ENCODE measurements around the gene FOXB2.
A peak's percentile ranks its signal among the peaks of the same experiment; 100 is the strongest.

The FOXB2 gene

DNA sequence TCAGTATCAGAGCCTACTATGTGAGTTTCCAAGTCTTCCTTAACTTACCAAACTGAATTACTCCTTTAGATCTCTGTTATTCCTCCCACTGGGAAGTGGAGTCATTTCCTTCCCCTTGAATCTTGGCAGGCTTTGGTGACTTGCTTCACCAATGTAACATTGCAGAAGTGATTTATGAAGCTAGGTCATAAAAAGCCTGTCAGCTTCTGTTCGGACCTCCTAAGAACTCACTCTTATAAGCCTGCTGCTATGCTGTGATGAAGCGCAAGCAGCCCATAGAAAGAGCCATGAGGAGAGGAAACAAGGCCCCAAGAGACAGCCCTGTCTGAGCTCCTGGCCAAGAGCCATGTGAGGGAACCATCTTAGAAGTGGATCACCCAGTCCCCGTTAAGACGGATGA lies 14.2 kb upstream of the FOXB2 start:
- Histone ChIP-seq H3K27me3 (ENCODE audit: control insufficient read depth, insufficient read depth, low read length) (no peaks in the 10 kb centered on the region), H3K4me3 (ENCODE audit: low read length) (no peak overlapping the region), H3K36me3 (ENCODE audit: control insufficient read depth, insufficient read depth, low read length) (no peaks in the 10 kb centered on the region), H3K4me1 (ENCODE audit: control insufficient read depth, insufficient read depth, low read length) (no peaks in the 10 kb centered on the region), H3K27ac (ENCODE audit: low read depth, low read length) (no peak overlapping the region), H3K9ac (ENCODE audit: low read length) (no peak overlapping the region)

DNA sequence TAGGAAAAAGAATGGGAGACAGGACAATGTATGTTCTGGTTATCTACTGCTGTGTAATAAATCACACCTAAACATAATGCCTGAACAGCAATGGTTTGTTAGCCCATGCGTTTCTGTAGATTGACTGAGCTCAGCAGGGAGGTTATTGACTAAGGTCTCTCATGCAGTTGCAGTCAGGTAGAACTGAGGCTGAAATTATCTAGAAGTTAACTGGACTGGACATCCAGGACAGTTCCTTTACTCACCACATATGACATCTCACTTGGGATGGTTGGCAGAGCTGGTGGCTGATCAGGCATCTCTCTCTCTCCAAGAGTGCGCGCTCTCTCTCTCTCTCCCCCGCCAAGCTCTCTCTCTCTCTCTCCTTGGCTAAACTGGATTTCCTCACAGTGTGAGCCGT lies 8.9 kb upstream of the FOXB2 start:
- Histone ChIP-seq H3K27me3 (ENCODE audit: control insufficient read depth, insufficient read depth, low read length) (peaks cover 37% of the 10 kb centered on the region), H3K4me1 (ENCODE audit: control insufficient read depth, insufficient read depth, low read length) (peaks cover 2% of the 10 kb centered on the region), H3K4me3 (ENCODE audit: low read length) (no peak overlapping the region), H3K27ac (ENCODE audit: low read depth, low read length) (no peak overlapping the region), H3K9ac (ENCODE audit: low read length) (no peak overlapping the region), H3K36me3 (ENCODE audit: control insufficient read depth, insufficient read depth, low read length) (no peaks in the 10 kb centered on the region)

DNA sequence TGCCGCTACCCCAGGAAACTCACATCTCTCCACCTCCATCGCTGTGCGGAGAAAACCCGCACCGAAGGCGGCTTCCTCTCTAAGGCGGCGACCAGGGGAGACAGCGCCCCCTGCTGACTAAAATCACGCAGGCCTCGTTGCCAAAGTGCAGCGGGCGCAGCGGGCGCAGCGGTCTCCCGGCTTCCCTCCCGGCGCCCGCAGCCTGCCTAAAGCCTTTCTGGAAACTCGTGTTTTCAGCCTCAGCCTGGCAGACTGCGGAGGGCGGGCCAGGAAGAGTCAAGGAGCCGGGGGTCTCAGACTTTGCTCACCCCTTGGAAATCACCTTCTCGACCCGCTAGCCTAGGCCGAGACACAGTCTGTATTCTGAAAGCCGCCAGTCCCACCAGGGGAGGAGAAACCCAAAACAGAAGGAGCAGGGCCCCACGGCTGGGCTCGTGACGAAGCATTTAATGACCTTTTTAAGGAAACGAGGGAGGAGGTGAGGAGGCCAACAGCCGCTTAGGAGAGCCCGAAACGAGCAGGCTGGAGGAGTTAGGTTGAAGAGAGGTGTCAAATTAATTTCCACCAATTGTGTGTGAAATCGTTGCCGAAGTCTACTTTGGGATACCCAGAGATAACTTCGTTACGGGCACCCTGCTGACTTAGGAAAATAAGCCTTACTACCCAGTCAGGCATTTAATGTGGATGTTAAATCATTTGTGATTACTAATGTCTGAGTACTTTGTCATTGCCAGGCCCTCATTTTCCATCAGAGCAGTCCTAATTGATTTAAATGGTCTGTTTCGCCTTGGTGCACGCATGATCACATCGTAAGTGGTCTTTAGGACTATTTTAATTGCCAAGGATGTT lies 7.3 kb upstream of the FOXB2 start:
- Histone ChIP-seq H3K4me1 (ENCODE audit: control insufficient read depth, insufficient read depth, low read length) (peaks cover 2% of the 10 kb centered on the region), H3K9ac (ENCODE audit: low read length) (no peak overlapping the region), H3K4me3 (ENCODE audit: low read length) (peak overlapping the region; percentile 26), H3K36me3 (ENCODE audit: control insufficient read depth, insufficient read depth, low read length) (no peaks in the 10 kb centered on the region), H3K27ac (ENCODE audit: low read depth, low read length) (no peak overlapping the region), H3K27me3 (ENCODE audit: control insufficient read depth, insufficient read depth, low read length) (peaks cover 54% of the 10 kb centered on the region)

DNA sequence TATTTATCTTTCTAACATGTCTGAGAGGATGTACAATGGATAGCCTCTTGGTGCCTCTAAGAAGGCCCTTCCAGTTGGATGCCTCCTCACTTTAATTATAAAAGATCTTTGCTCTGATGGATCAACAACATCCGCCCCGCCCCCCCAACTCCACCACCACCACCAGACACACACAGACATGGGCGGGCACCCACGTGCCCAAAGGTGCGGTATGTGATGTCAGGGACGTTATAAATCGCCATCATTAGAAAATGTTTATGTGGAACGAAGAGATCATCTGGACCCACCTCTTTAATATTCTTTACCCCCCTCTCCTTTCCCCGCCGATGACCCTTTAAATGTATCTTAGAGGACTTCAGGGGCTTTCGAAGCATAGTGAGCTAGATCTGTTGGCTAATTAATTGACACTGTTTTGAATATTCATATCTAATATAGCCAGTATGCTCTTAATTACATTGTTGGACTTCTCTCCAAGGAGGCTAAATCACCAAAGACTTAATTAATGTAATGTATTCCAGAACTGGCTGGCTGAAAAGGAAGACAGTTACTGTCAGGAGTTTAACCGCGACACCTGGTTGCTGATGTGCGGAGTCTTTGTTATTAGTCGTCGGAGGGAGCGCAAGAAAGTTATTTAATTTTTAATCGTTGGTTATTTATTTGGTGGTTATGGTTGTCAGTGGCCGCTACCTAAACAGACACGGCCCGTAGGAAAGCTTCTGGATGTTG lies 6.1 kb upstream of the FOXB2 start:
- H3K4me1 ChIP-seq (ENCODE audit: control insufficient read depth, insufficient read depth, low read length): peaks cover 2% of the 10 kb centered on the region
- no peak overlapping the region for H3K4me3 ChIP-seq (ENCODE audit: low read length)
- H3K27ac ChIP-seq (ENCODE audit: low read depth, low read length): no peak overlapping the region
- no peak overlapping the region for H3K9ac ChIP-seq (ENCODE audit: low read length)
- H3K36me3 ChIP-seq (ENCODE audit: control insufficient read depth, insufficient read depth, low read length): no peaks in the 10 kb centered on the region
- H3K27me3 ChIP-seq (ENCODE audit: control insufficient read depth, insufficient read depth, low read length): peaks cover 65% of the 10 kb centered on the region

DNA sequence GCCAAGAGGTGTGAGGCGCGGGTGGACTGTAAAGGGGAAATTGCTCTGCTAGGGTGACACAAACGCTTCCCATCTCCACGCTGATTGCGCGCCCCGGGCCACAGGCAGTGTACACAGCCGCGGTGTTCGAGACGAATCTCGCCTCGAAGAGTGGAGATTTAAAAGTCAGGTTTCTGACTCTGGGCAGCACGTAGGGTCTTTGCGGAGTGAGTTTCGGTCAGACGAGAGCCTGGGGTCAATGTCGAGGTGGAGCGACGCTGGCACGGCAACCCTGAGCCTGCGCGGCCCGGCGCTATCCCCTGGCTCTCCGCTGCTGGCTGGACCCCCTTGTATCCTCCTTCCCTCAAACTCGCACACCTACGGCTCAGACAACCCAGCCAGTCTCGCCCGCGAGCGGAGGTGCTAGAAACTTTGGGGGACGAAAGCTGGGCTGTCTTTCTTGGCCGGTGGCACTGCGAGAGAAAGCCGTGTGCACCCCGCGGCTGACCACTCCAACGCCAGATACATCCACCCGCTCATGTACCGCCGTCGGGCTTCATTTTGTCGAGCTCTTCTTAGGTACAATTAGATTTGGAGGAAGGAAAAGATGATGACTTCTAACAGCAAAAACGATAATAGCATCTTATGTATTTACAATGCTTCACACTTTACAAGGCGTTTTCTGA lies 5.4 kb upstream of the FOXB2 start:
- Histone ChIP-seq H3K4me1 (ENCODE audit: control insufficient read depth, insufficient read depth, low read length) (peaks cover 2% of the 10 kb centered on the region), H3K9ac (ENCODE audit: low read length) (no peak overlapping the region)

DNA sequence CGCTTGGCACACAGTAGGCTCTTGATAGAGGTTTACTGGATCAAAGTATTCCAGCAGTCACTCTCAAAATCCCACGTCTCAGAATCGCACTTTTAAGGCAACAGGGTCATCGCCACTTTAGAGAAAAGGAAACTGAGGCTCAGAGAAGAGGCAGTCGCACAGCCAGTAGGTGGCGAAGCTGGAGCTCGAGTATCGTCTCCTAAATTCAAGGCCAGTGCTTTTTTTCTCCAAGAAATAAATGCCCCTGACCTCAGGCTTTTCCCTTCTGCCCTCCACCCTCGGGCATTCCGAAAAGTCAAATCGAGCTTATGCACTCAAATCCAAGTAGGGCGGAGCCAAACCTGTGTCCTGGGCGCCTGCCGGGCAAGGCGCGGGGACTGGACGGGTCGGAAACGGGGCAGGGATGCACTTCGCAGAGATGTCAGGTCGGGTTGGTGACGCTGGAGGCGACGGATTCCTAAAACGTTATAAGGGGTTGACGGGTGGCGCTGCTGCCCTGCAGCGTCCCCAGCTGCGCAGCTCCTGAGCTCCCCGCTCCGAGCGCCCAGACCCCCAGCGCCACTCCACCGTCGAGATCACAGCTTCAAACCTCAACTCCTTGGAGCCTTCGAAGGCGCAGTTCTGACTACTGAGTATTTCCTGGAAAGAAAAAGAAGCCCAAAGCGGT lies 4.7 kb upstream of the FOXB2 start:
- Histone ChIP-seq H3K36me3 (ENCODE audit: control insufficient read depth, insufficient read depth, low read length) (no peaks in the 10 kb centered on the region), H3K9ac (ENCODE audit: low read length) (no peak overlapping the region), H3K4me1 (ENCODE audit: control insufficient read depth, insufficient read depth, low read length) (peaks cover 2% of the 10 kb centered on the region), H3K4me3 (ENCODE audit: low read length) (no peak overlapping the region), H3K27me3 (ENCODE audit: control insufficient read depth, insufficient read depth, low read length) (peaks cover 78% of the 10 kb centered on the region), H3K27ac (ENCODE audit: low read depth, low read length) (no peak overlapping the region)

More for the DNA sequence above, 5.4 kb upstream of the FOXB2 start:
- no peaks in the 10 kb centered on the region for H3K36me3 ChIP-seq (ENCODE audit: control insufficient read depth, insufficient read depth, low read length)
- no peak overlapping the region for H3K27ac ChIP-seq (ENCODE audit: low read depth, low read length)
- no peak overlapping the region for H3K4me3 ChIP-seq (ENCODE audit: low read length)
- peaks cover 71% of the 10 kb centered on the region for H3K27me3 ChIP-seq (ENCODE audit: control insufficient read depth, insufficient read depth, low read length)

DNA sequence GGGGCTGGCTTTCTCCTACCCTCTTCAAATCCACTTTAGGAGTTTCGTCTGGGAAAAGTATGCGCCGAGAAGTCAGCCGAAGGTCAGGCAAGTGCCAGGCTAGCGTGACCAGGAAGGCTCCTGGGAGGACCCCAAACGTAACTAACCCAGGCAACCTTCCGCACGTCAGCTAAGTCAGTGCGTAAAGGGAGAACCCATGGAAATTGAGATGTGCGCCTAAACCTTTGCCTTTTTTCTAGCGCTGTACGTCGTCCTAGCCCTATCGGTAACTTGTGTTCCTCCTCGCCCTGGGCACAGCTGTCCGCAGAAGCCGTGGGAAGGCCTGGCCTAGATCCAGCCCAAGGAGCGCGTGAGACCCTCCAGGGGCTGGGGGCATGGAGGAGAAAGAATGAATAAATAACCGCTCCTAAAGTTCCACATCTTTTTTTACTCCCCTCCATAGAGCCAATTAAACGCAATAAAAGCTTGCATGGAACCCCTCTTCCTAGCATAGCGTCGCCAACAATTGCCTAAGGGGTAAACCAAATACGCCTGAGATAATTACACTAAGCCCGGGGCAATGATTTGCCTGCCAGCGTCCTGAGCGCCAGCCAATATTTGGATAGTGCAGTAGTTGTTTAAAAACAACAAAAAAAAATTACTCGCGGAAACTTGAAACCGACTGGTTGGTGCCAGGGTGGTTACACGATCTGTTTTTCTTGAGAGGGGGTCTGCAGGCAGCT lies 4.0 kb upstream of the FOXB2 start:
- Histone ChIP-seq H3K36me3 (ENCODE audit: control insufficient read depth, insufficient read depth, low read length) (no peaks in the 10 kb centered on the region), H3K4me1 (ENCODE audit: control insufficient read depth, insufficient read depth, low read length) (peaks cover 2% of the 10 kb centered on the region), H3K4me3 (ENCODE audit: low read length) (no peak overlapping the region), H3K27ac (ENCODE audit: low read depth, low read length) (no peak overlapping the region), H3K27me3 (ENCODE audit: control insufficient read depth, insufficient read depth, low read length) (peaks cover 81% of the 10 kb centered on the region), H3K9ac (ENCODE audit: low read length) (no peak overlapping the region)

DNA sequence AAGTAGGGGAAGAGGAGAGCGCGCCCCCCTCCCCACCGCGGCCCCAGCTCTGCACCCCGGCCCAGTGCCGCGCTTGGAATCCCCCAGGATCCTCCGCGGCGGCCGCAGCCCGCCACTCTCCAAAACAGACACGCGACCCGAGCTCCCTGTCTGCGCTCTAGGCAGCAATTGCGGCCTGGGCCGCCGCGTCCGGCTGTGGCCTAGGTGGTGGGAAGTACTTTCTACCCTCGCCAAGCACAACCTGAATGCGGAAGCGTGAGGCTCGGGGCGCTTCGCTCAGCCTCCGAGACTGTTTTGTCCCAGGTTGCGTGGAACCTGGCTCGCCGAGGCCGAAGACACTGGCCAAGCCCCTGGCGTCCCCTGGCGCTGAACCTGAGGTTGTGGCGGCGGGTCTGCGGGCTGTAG lies 3.3 kb upstream of the FOXB2 start:
- H3K9ac ChIP-seq (ENCODE audit: low read length): no peak overlapping the region
- H3K27me3 ChIP-seq (ENCODE audit: control insufficient read depth, insufficient read depth, low read length): peaks cover 82% of the 10 kb centered on the region
- no peaks in the 10 kb centered on the region for H3K36me3 ChIP-seq (ENCODE audit: control insufficient read depth, insufficient read depth, low read length)
- no peak overlapping the region for H3K27ac ChIP-seq (ENCODE audit: low read depth, low read length)
- peak overlapping the region; percentile 7 for H3K4me3 ChIP-seq (ENCODE audit: low read length)
- peaks cover 2% of the 10 kb centered on the region for H3K4me1 ChIP-seq (ENCODE audit: control insufficient read depth, insufficient read depth, low read length)

DNA sequence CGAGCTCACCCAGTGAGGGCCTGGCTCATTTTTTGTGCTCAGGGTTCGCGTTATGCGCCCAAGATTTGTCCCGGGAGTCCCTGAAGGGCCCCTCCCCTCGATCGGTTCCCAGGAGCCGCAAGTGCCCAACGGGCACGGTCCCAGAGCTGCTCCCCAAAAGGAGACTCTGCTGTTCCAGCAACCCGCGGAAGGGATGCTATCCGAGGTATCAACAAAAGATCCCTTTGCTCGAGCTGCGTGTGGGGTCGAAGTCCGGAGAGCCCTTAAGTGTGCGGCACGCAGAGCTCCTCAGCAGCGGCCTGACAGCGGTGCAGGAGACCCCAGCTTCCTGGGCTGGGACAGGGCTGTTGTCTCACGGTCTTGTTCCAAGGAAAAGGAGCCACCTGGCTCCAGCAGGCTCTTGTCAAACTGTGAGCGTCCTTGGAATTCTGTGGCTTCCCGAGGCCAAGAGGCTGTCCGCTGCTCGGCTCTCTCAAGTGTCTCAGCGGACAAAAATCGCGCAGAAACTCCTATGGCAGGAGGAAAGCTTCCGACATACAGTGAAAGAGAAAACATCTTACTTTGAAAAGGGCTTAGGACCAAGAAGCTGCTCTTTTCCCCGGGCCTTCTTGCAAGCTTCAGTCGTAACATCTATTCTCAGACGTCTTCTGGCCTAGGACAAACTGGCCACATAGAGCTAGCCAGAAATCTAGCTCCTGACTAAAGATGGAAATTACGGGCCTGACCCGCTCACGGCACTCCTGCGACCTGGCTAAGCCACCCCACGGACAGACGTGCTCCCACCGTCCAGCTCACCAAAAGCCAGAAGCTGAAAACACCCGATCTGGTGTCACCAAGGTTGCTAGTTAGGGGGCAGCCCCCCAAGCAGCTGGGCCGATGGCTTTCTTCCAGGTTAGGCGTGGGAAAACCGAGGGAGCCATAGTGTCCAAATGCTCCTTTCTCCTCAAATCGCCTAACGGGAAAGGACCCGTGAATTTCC lies 2.6 kb upstream of the FOXB2 start:
- no peak overlapping the region for H3K4me3 ChIP-seq (ENCODE audit: low read length)
- H3K4me1 ChIP-seq (ENCODE audit: control insufficient read depth, insufficient read depth, low read length): peaks cover under 1% of the 10 kb centered on the region
- no peak overlapping the region for H3K27ac ChIP-seq (ENCODE audit: low read depth, low read length)
- H3K36me3 ChIP-seq (ENCODE audit: control insufficient read depth, insufficient read depth, low read length): no peaks in the 10 kb centered on the region
- H3K9ac ChIP-seq (ENCODE audit: low read length): no peak overlapping the region
- peaks cover 84% of the 10 kb centered on the region for H3K27me3 ChIP-seq (ENCODE audit: control insufficient read depth, insufficient read depth, low read length)

DNA sequence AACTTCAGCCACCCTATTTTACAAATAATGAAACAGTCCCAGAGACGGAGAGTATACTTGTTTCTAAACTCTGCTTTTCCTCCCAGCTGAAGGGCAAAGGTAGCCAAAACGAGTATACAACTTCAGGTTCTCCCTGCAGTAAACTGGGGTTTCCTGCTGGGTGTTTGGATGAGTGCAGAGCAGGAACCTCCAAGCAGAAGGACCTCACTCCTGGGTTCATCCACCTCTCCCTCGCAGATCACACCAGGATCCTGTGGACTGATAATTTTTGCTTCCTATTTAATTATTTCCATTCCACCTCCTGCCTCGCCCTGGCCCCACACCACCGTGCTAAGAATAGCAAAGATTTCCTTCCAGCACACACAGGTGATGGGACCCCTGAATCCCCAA lies 2.0 kb upstream of the FOXB2 start:
- Histone ChIP-seq H3K27me3 (ENCODE audit: control insufficient read depth, insufficient read depth, low read length) (peaks cover 85% of the 10 kb centered on the region), H3K9ac (ENCODE audit: low read length) (no peak overlapping the region), H3K36me3 (ENCODE audit: control insufficient read depth, insufficient read depth, low read length) (no peaks in the 10 kb centered on the region), H3K4me3 (ENCODE audit: low read length) (no peak overlapping the region), H3K4me1 (ENCODE audit: control insufficient read depth, insufficient read depth, low read length) (no peaks in the 10 kb centered on the region), H3K27ac (ENCODE audit: low read depth, low read length) (no peak overlapping the region)

All from rectal smooth muscle tissue (tissue), 1 donor.